DND-41 (cell line): ENCODE measurements around the gene VBP1.
"Not testable (repeated sequence)": the region's sequence is repeated elsewhere in the genome, so short reads cannot be mapped to it uniquely, and the experiment has no call there.

ENCODE experiments used
- EZH2 ChIP-seq: IDR thresholded peaks from 3 replicates; pipeline ENCODE4 v1.6.1; 2012; ENCODE audit warnings: borderline replicate concordance, low read depth, mild to moderate bottlenecking, moderate library complexity, low read length, inconsistent platforms; ENCODE audit not compliant: severe bottlenecking
- TF ChIP-seq, protein P1 (sequence below): IDR thresholded peaks from 2 replicates; pipeline ENCODE4 v1.5.1; 2012; ENCODE audit warnings: borderline replicate concordance, low read length, moderate library complexity, mild to moderate bottlenecking; ENCODE audit not compliant: poor library complexity, severe bottlenecking; ENCODE audit errors: extremely low read depth

DNA sequence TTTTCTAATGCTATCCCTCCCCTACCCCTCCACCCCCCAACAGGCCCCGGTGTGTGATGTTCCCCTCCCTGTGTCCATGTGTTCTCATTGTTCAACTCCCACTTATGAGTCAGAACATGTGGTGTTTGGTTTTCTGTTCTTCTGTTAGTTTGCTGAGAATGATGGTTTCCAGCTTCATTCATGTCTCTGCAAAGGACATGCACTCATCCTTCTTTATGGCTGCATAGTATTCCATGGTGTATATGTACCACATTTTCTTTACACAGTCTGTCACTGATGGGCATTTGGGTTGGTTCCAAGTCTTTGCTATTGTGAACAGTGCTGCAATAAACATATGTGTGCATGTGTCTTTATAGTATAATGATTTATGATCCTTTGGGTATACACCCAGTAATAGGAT lies 51.7 kb downstream of the VBP1 start:
- TF ChIP-seq, protein P1, sequence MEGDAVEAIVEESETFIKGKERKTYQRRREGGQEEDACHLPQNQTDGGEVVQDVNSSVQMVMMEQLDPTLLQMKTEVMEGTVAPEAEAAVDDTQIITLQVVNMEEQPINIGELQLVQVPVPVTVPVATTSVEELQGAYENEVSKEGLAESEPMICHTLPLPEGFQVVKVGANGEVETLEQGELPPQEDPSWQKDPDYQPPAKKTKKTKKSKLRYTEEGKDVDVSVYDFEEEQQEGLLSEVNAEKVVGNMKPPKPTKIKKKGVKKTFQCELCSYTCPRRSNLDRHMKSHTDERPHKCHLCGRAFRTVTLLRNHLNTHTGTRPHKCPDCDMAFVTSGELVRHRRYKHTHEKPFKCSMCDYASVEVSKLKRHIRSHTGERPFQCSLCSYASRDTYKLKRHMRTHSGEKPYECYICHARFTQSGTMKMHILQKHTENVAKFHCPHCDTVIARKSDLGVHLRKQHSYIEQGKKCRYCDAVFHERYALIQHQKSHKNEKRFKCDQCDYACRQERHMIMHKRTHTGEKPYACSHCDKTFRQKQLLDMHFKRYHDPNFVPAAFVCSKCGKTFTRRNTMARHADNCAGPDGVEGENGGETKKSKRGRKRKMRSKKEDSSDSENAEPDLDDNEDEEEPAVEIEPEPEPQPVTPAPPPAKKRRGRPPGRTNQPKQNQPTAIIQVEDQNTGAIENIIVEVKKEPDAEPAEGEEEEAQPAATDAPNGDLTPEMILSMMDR: not testable (repeated sequence)
- not testable (repeated sequence) for TF ChIP-seq EZH2
